Cardiac fibroblast (primary cell): ENCODE measurements around the gene APOL4.
"Not testable (repeated sequence)": the region's sequence is repeated elsewhere in the genome, so short reads cannot be mapped to it uniquely, and the experiment has no call there.

ENCODE experiments used
- DNase-seq, 2 donors: peaks; one replicate each; pipeline versions ENCODE4 v3.0.0 to v3.0.0-alpha.2; 2010; ENCODE audit warnings: low read depth in 2 of 2
- H3K4me3 ChIP-seq, 2 donors: replicated peaks in 1 of 2; 1 replicate in 1 of 2; 2 replicates in 1 of 2; pipeline ENCODE4 v1.5.1; 2011; ENCODE audit warnings: low read depth in 2 of 2, low read length in 2 of 2, mild to moderate bottlenecking in 2 of 2, moderate library complexity in 1 of 2
- TF ChIP-seq, protein P1 (sequence below): IDR thresholded peaks from one replicate; pipeline ENCODE4 v1.5.1; 2011; ENCODE audit warnings: low read depth, mild to moderate bottlenecking, low read length, inconsistent platforms

APOL4 gene

GRCh38 chr22:36162127-36163034 is 39.2 kb downstream of the APOL4 start:
- TF ChIP-seq, protein P1, sequence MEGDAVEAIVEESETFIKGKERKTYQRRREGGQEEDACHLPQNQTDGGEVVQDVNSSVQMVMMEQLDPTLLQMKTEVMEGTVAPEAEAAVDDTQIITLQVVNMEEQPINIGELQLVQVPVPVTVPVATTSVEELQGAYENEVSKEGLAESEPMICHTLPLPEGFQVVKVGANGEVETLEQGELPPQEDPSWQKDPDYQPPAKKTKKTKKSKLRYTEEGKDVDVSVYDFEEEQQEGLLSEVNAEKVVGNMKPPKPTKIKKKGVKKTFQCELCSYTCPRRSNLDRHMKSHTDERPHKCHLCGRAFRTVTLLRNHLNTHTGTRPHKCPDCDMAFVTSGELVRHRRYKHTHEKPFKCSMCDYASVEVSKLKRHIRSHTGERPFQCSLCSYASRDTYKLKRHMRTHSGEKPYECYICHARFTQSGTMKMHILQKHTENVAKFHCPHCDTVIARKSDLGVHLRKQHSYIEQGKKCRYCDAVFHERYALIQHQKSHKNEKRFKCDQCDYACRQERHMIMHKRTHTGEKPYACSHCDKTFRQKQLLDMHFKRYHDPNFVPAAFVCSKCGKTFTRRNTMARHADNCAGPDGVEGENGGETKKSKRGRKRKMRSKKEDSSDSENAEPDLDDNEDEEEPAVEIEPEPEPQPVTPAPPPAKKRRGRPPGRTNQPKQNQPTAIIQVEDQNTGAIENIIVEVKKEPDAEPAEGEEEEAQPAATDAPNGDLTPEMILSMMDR, result no peak
- no peak for DNase-seq
- H3K4me3 ChIP-seq, result no peak overlapping the region

- not testable (repeated sequence) for H3K4me3 ChIP-seq, DNase-seq
These were observed 39.8 kb downstream of the APOL4 start for GRCh38 chr22:36161793-36162126.

DNA sequence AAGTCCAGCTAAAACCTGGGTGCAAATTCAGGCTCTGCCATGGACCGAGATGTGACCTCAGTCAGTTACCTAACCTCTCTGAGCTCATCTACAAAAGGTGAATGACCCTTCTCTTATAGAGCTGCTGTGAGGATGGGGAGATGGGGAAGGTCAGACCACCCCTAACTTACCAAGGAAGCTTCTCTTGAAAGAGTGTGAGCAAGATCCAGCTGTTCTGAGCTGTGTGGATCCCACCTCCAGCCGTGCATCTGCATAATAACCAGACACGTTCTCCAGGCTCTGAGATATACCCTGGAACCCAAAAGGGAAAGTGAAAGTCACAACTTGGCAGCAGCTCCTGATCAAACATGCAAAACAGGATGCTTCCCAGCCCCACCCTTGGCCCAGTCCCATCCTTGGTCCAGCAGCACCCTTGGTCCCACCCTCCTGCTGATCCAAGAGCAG is 41.1 kb downstream of the APOL4 start, which contains the start of gene APOL3:
Gene APOL3, minus strand, starts transcription at position 257 of the 444 bp plus-strand sequence. CDS start 11,700 bp downstream, outside the sequence.
- H3K4me3 ChIP-seq, result peak within 1 kb of the TSS; percentile 22 to 43
- peak; percentile 70 to 83 for DNase-seq
- TF ChIP-seq, protein P1, result no peak

DNA sequence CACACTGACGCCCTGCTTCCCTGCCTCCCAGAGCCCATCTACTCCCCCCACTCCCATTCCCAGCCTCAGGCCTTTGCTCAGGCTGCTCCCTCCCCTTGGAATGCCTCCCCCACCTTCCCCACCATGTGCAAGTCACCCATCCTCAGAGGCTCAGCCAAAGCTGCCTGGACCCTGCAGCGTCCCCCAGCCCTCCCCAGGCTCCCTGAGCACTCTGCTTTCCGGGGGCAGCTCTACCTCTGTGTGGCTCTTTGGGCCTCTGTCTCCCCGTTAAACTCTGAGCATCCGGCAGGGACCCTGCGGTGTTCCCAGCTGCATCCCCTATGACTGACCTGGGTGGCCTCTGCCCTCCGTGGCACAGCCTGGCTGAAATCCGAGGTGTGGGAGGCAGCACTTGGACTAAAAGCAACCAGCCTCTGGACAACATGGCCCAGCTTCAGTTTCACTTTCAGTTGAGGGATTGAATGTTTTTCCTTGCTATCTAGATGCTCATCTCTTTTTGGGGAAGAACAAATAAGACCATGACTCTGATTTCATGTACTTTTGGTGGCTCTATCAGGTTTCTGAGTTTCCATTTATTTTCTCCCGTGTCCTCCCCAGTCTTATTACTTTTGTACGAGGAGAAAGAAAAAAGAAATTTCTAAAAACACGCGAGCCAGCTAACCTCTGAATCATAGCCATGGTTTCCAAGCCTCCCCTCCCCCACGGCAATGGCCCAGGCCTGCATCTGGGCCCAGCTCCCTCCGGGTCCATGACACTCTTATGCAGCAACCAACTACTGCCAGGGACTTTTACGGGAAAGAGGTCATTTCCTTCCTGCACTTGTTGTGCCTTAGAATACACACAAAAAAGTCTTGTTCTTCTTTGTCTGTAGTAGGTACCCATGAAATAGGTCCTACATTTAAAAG is 44.8 kb downstream of the APOL4 start:
- peak overlapping the region; percentile 35 to 52 for H3K4me3 ChIP-seq
- TF ChIP-seq, protein P1, result no peak

DNA sequence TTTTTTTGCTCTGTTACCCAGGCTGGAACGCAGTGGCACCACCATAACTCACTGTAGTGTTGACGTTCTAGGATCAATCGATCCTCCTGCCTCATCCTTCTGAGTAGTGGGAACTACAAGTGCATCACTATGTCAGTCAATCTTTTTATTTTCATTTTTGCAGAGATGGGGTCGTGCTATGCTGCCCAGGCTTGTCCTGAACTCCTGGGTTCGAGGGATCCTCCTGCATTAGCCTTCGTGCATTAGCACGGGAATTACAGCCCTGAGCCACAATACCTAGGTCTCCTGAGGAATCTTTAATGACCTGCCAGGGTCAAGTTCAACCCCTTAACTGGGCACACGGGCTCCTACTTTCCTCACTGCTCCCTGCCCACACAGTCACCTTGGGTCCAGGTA is 45.5 kb downstream of the APOL4 start:
- no peak for DNase-seq
- TF ChIP-seq, protein P1, result no peak
- H3K4me3 ChIP-seq, result peak overlapping the region; percentile 35 to 52

More for the DNA sequence above, 44.8 kb downstream of the APOL4 start:
- DNase-seq, result peak; percentile 92

DNA sequence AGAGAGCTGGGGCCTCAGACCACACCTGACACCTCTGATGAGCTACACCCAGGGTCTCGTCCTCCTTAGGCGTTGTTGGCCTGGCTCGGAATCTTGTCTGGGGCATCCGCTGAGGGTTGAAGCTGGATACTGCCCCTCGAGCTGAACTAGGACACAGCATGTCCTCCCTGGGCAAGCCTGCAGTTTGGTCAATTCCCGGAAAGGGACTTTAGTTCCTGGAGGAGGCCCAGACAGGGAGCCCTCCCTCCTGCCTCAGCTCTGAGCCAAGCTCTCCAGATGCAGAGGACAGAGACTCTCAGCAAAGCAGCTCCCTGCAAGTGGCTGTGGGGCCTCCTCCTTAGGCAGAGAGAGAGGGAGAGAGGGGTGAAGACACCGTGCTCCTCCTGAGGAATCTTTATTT is 45.9 kb downstream of the APOL4 start:
- TF ChIP-seq, protein P1, result no peak
- H3K4me3 ChIP-seq, result no peak overlapping the region
- DNase-seq, result peak; percentile 45 to 63
